ENCODE measurements around the gene SEC16A. TPM values are rescaled to one million over a fixed set of nuclear protein-coding genes. Genes with fewer than 3 reads are reported as not detected.

The SEC16A gene
- total RNA-seq, 1 donor from 2014 or later = 64.5 TPM

GRCh38 chr9:136525841-136526499, 43.1 kb upstream of the SEC16A start:
- Histone ChIP-seq H3K27me3 (ENCODE audit: control insufficient read depth, insufficient read depth, low read length) (peaks cover 6% of the 10 kb centered on the region), H3K36me3 (ENCODE audit: control insufficient read depth, insufficient read depth, low read length) (no peaks in the 10 kb centered on the region), H3K4me3 (ENCODE audit: low read depth, low read length) (no peak overlapping the region)
- DNase-seq (ENCODE audit: low read depth) = no peak
- TF ChIP-seq CTCF (IDR thresholded peaks at IDR 0.05; ENCODE audit: insufficient read depth, low read length, poor library complexity, severe bottlenecking) = no peak

- Histone ChIP-seq H3K4me3 (ENCODE audit: low read depth, low read length) (no peak overlapping the region), H3K36me3 (ENCODE audit: control insufficient read depth, insufficient read depth, low read length) (no peaks in the 10 kb centered on the region), H3K27me3 (ENCODE audit: control insufficient read depth, insufficient read depth, low read length) (peaks cover 2% of the 10 kb centered on the region)
- no peak for DNase-seq (ENCODE audit: low read depth)
- no peak for TF ChIP-seq CTCF (IDR thresholded peaks at IDR 0.05; ENCODE audit: insufficient read depth, low read length, poor library complexity, severe bottlenecking)
Measured at GRCh38 chr9:136525207-136525606, 42.4 kb upstream of the SEC16A start.

GRCh38 chr9:136522314-136523237, 39.7 kb upstream of the SEC16A start:
- DNase-seq (ENCODE audit: low read depth) = no peak
- Histone ChIP-seq H3K27me3 (ENCODE audit: control insufficient read depth, insufficient read depth, low read length) (no peaks in the 10 kb centered on the region), H3K4me3 (ENCODE audit: low read depth, low read length) (no peak overlapping the region), H3K36me3 (ENCODE audit: control insufficient read depth, insufficient read depth, low read length) (no peaks in the 10 kb centered on the region)
- no peak for TF ChIP-seq CTCF (IDR thresholded peaks at IDR 0.05; ENCODE audit: insufficient read depth, low read length, poor library complexity, severe bottlenecking)

- Histone ChIP-seq H3K4me3 (ENCODE audit: low read depth, low read length) (no peak overlapping the region), H3K27me3 (ENCODE audit: control insufficient read depth, insufficient read depth, low read length) (no peaks in the 10 kb centered on the region), H3K36me3 (ENCODE audit: control insufficient read depth, insufficient read depth, low read length) (no peaks in the 10 kb centered on the region)
- TF ChIP-seq CTCF (IDR thresholded peaks at IDR 0.05; ENCODE audit: insufficient read depth, low read length, poor library complexity, severe bottlenecking) = no peak
- no peak for DNase-seq (ENCODE audit: low read depth)
Measured at GRCh38 chr9:136521537-136521936, 38.7 kb upstream of the SEC16A start.

- Histone ChIP-seq H3K27me3 (ENCODE audit: control insufficient read depth, insufficient read depth, low read length) (no peaks in the 10 kb centered on the region), H3K36me3 (ENCODE audit: control insufficient read depth, insufficient read depth, low read length) (no peaks in the 10 kb centered on the region), H3K4me3 (ENCODE audit: low read depth, low read length) (no peak overlapping the region)
- peak; percentile 38 for DNase-seq (ENCODE audit: low read depth)
- no peak for TF ChIP-seq CTCF (IDR thresholded peaks at IDR 0.05; ENCODE audit: insufficient read depth, low read length, poor library complexity, severe bottlenecking)
Measured at GRCh38 chr9:136520053-136520540, 37.3 kb upstream of the SEC16A start.

All from kidney epithelial cell (primary cell).